B cell (primary cell): Measurements from ENCODE around the gene SLC44A4. TPM values are rescaled to one million over a fixed set of nuclear protein-coding genes. Genes with fewer than 3 reads are reported as not detected.

Experiments used
- ATAC-seq: fragments of 200-7000 bp; cut with Tn5 transposase; one replicate; pipeline ENCODE4 v1.10.0; 2021; ENCODE audit warnings: low read depth, mild to moderate bottlenecking, moderate number of reproducible peaks, moderate library complexity
- CTCF ChIA-PET: fragments of 350-600 bp; sonication (Branson Sonifier 250); formaldehyde crosslinking; loops from one replicate; lab custom pipeline; 2021; ENCODE audit warnings: antibody characterized with exemption, inconsistent platforms; lab: Charles Lee
- POLR2A ChIA-PET: fragments of 350-600 bp; sonication (Branson Sonifier 250); formaldehyde crosslinking; loops from one replicate; lab custom pipeline; 2021; ENCODE audit warnings: antibody characterized with exemption; lab: Charles Lee
- DNase-seq: peaks from one replicate; pipeline ENCODE4 v3.0.0; 2013
- H2AFZ ChIP-seq: 2 replicates; pipeline ENCODE4 v1.6.1; 2012; ENCODE audit warnings: mild to moderate bottlenecking, low read depth, low read length; ENCODE audit not compliant: insufficient read depth, poor library complexity, severe bottlenecking
- H3K27ac ChIP-seq, 2 donors: 1 replicate in 1 of 2; 2 replicates in 1 of 2; pipeline ENCODE4 v1.5.1; 2012 to 2013; ENCODE audit warnings: low read length in 2 of 2, mild to moderate bottlenecking in 2 of 2, moderate library complexity in 1 of 2
- H3K27me3 ChIP-seq, 4 experiments: fragments of 200-600 bp in 1 of 4; sonication (generic) in 1 of 4; replicated peaks in 1 of 4; 1 replicate in 2 of 4; 2 replicates in 2 of 4; pipeline versions ENCODE4 v1.6.1 to v1.7.0; 2013 to 2016; ENCODE audit warnings: low read length in 3 of 4, mild to moderate bottlenecking in 2 of 4, mixed read lengths in 1 of 4, moderate library complexity in 1 of 4; ENCODE audit not compliant: insufficient read depth in 4 of 4, control insufficient read depth in 3 of 4; ENCODE audit errors: control extremely low read depth in 1 of 4
- H3K36me3 ChIP-seq, 2 experiments: replicated peaks in 1 of 2; 1 replicate in 1 of 2; 2 replicates in 1 of 2; pipeline versions ENCODE4 v1.6.1 to v1.7.1; 2013; ENCODE audit warnings: low read length in 1 of 2; ENCODE audit not compliant: insufficient read depth in 2 of 2, control insufficient read depth in 1 of 2; ENCODE audit errors: control extremely low read depth in 1 of 2, extremely low read depth in 1 of 2
- H3K4me1 ChIP-seq, 2 donors: fragments of 200-600 bp in 1 of 2; sonication (generic) in 1 of 2; 1 replicate in 1 of 2; 2 replicates in 1 of 2; pipeline versions ENCODE4 v1.5.1 to v1.6.1; 2013 to 2017; ENCODE audit warnings: low read length in 2 of 2; ENCODE audit not compliant: control insufficient read depth in 2 of 2, insufficient read depth in 2 of 2
- H3K4me2 ChIP-seq: replicated peaks from 2 replicates; pipeline ENCODE3; 2012; ENCODE audit warnings: mild to moderate bottlenecking, low read depth, low read length; ENCODE audit not compliant: poor library complexity, severe bottlenecking
- H3K4me3 ChIP-seq, 5 experiments: fragments of 200-600 bp in 1 of 5; sonication (generic) in 1 of 5; 1 replicate in 3 of 5; 2 replicates in 2 of 5; pipeline versions ENCODE4 v1.5.1 to v1.7.0; 2011 to 2016; ENCODE audit warnings: low read length in 4 of 5, mild to moderate bottlenecking in 4 of 5, low read depth in 2 of 5, control low read depth in 1 of 5, moderate library complexity in 1 of 5; ENCODE audit not compliant: insufficient read depth in 1 of 5; ENCODE audit errors: control extremely low read depth in 1 of 5, extremely low read depth in 1 of 5
- H3K79me2 ChIP-seq: fragments of 200-600 bp; sonication (generic); one replicate; pipeline ENCODE4 v1.6.0; 2016; ENCODE audit warnings: low read length; ENCODE audit not compliant: control insufficient read depth, insufficient read depth
- H3K9ac ChIP-seq: fragments of 200-600 bp; sonication (generic); 2 replicates; pipeline ENCODE4 v1.6.1; 2017; ENCODE audit warnings: mild to moderate bottlenecking, low read length, moderate library complexity
- H3K9me3 ChIP-seq, 3 donors: one replicate each; pipeline versions ENCODE4 v1.6.1 to v1.7.1; 2013; ENCODE audit warnings: low read length in 2 of 3; ENCODE audit not compliant: control insufficient read depth in 2 of 3, insufficient read depth in 1 of 3; ENCODE audit errors: control extremely low read depth in 1 of 3
- H4K20me1 ChIP-seq: 2 replicates; pipeline ENCODE4 v1.6.0; 2012; ENCODE audit warnings: mild to moderate bottlenecking, low read length; ENCODE audit not compliant: insufficient read depth, control insufficient read depth, poor library complexity, severe bottlenecking
- H3K27ac Mint-ChIP-seq: one replicate; pipeline ENCODE4 v1.8.0; 2021; ENCODE audit warnings: mixed read lengths
- H3K27me3 Mint-ChIP-seq: one replicate; pipeline ENCODE4 v1.8.0; 2021; ENCODE audit warnings: mixed read lengths
- H3K4me1 Mint-ChIP-seq: one replicate; pipeline ENCODE4 v1.8.0; 2021; ENCODE audit warnings: mixed read lengths
- H3K4me3 Mint-ChIP-seq: one replicate; pipeline ENCODE4 v1.8.0; 2021; ENCODE audit warnings: mixed read lengths
- H3K9me3 Mint-ChIP-seq: one replicate; pipeline ENCODE4 v1.8.0; 2022; ENCODE audit warnings: mixed read lengths; ENCODE audit not compliant: insufficient read depth
- CTCF ChIP-seq: fragments of 200-600 bp; IDR thresholded peaks from one replicate; pipeline ENCODE4 v1.8.0; 2022; ENCODE audit warnings: antibody characterized with exemption, mild to moderate bottlenecking
- EZH2 ChIP-seq: IDR thresholded peaks from 2 replicates; pipeline ENCODE4 v1.6.1; 2012; ENCODE audit warnings: borderline replicate concordance, low read depth, mild to moderate bottlenecking, moderate library complexity, low read length; ENCODE audit not compliant: insufficient read depth, poor library complexity, severe bottlenecking
- WGBS: methylation state at CpG from one replicate; pipeline ENCODE4 v1.1.5; 2013; ENCODE audit warnings: missing lambda C conversion rate; ENCODE audit not compliant: insufficient coverage; 5-methylcytosine and 5-hydroxymethylcytosine counted together
- intact Hi-C: fragments of 100-400 bp; cut with micrococcal nuclease; formaldehyde crosslinking; loops from one replicate; pipeline ENCODE4 v1.10.0; 2022
- polyA plus RNA-seq: library from polyadenylated mRNA; depleted of rRNA; stranded (reverse); fragments of >200 nt; gene quantifications from 2 replicates; pipeline ENCODE4 v1.2.3, GENCODE V29; 2012
- total RNA-seq, 2 donors: library from RNA; stranded (reverse); fragments of 120-200 nt in 1 of 2; gene quantifications; 1 replicate in 1 of 2; 2 replicates in 1 of 2; pipeline versions ENCODE4 v1.2.3 to v1.2.4, GENCODE V29; 2013 to 2022

The SLC44A4 gene
- total and polyA plus RNA-seq, 2 donors (not counting 1 experiment from before 2014, with no cell fraction given), result not detected

DNA sequence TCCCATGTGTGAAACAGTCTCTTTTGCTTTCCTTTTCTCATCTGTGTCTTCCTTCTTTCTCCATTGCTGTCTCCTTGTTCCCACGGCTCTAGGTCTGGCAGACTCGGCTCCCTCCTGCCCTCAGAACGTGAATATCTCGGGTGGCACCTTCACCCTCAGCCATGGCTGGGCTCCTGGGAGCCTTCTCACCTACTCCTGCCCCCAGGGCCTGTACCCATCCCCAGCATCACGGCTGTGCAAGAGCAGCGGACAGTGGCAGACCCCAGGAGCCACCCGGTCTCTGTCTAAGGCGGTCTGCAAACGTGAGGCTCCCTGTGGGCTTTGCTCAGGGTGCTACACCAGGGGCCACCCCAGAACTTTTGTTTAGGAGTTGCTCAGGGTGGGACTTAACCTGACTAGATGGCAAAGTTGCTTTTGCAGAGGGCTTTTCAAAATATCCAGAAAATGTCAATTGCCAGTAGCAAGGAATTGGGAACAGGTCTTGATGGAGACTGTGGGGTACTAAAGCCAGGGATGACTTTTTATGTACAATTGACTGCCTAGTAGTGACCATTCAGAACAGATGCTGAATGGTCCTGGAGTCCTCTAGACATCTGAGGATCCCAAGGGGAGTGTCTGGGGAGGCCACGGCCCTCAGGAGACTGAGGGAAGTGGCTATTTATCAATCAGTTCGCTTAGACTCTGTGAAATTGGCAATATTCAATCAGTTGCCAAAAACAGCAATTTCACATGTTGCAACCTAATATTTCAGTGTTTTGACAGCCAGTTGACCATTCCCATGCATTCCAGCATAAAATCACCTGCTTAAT lies 49.3 kb upstream of the SLC44A4 start:
- peaks cover 7% of the 10 kb centered on the region for H3K27me3 Mint-ChIP-seq
- no peak overlapping the region for H3K27ac Mint-ChIP-seq
- Histone ChIP-seq H3K4me2 (no peak overlapping the region), H3K9ac (no peak overlapping the region), H3K79me2 (no peaks in the 10 kb centered on the region), H3K27ac (no peak overlapping the region), H3K27me3 (peaks cover 0 to 8% (median 0%) of the 10 kb centered on the region in 4 experiments), H3K4me1 (no peaks in the 10 kb centered on the region), H3K36me3 (no peaks in the 10 kb centered on the region), H3K4me3 (no peak overlapping the region), H3K9me3 (peaks cover 0 to 3% (median 0%) of the 10 kb centered on the region in 3 donors), H4K20me1 (no peaks in the 10 kb centered on the region), H2AFZ (no peak overlapping the region)
- ATAC-seq (no peak), DNase-seq (no peak)
- H3K4me1 Mint-ChIP-seq, result no peaks in the 10 kb centered on the region
- ChIA-PET POLR2A (no interaction called here), CTCF (no interaction called here)
- TF ChIP-seq EZH2, result no peak
- TF ChIP-seq CTCF, result no peak
- WGBS, result 84% methylated on average over 11 of the region's 11 CpGs
- intact Hi-C loops, result no loop called here
- H3K4me3 Mint-ChIP-seq, result no peak overlapping the region
- H3K9me3 Mint-ChIP-seq, result no peaks in the 10 kb centered on the region

GRCh38 chr6:31927242-31927862 lies 48.6 kb upstream of the SLC44A4 start, which contains the start of gene C2:
C2 (plus strand) TSS chr6:31927717; CDS start chr6:31927753, 36 bp downstream.
- peaks cover 0 to 8% (median 0%) of the 10 kb centered on the region in 4 experiments for H3K27me3 ChIP-seq
- peaks cover 0 to 3% (median 0%) of the 10 kb centered on the region in 3 donors for H3K9me3 ChIP-seq
- no peak within 1 kb of the TSS for H3K27ac Mint-ChIP-seq
- H3K27ac ChIP-seq, result no peak within 1 kb of the TSS
- H3K4me2 ChIP-seq, result no peak within 1 kb of the TSS
- no peaks in the 10 kb centered on the region for H4K20me1 ChIP-seq
- POLR2A ChIA-PET, result no interaction called here
- no peak for TF ChIP-seq EZH2
- ATAC-seq, result no peak
- H3K4me3 Mint-ChIP-seq, result no peak within 1 kb of the TSS
- H3K79me2 ChIP-seq, result no peaks in the 10 kb centered on the region
- peaks cover 7% of the 10 kb centered on the region for H3K27me3 Mint-ChIP-seq
- H3K9ac ChIP-seq, result no peak within 1 kb of the TSS
- no peak within 1 kb of the TSS for H2AFZ ChIP-seq
- no peak for DNase-seq
- no peaks in the 10 kb centered on the region for H3K4me1 Mint-ChIP-seq
- H3K4me1 ChIP-seq, result no peaks in the 10 kb centered on the region
- CTCF ChIA-PET, result no interaction called here
- no peaks in the 10 kb centered on the region for H3K9me3 Mint-ChIP-seq
- 92% methylated on average over 4 of the region's 11 CpGs for WGBS
- intact Hi-C loops, result no loop called here
- no peak within 1 kb of the TSS for H3K4me3 ChIP-seq
- H3K36me3 ChIP-seq, result no peaks in the 10 kb centered on the region
